NT2/D1 (cell line): Measurements from ENCODE around the gene GSTM1.

Source experiments
- SUZ12 ChIP-seq: IDR thresholded peaks from 2 replicates; pipeline ENCODE4 v1.6.1; 2011; ENCODE audit not compliant: insufficient read length, insufficient read depth; ENCODE audit errors: extremely low read depth
- YY1 ChIP-seq: IDR thresholded peaks from 2 replicates; pipeline ENCODE4 v1.6.1; 2011; ENCODE audit not compliant: insufficient read length, insufficient read depth
- ZNF274 ChIP-seq: IDR thresholded peaks from 2 replicates; pipeline ENCODE4 v1.6.1; 2011; ENCODE audit warnings: mild to moderate bottlenecking, low read depth, low read length

DNA sequence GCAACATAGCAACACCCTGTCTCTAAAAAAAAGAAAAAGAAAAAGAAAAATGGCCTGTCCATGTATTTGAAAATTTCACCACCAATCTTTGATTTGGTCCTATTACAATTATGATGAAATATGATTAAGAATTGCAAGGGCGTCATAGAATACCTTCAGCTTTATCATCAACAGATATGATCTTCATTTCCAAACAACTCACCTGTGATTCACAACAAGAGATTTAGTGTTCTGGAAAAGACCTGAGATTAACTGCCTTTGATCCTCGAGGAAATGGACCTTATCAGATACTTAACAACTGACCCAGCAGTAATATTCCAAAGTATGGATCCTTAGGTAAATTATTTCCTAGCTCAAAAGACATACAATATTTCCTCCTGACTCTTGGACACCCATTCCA, 35.2 kb upstream of the GSTM1 start:
- TF ChIP-seq YY1 (no peak), ZNF274 (no peak), SUZ12 (no peak)
